ENCODE data around the gene MAD1L1. TPM values are rescaled to one million over a fixed set of nuclear protein-coding genes. Genes with fewer than 3 reads are reported as not detected.
A peak's percentile ranks its signal among the peaks of the same experiment; 100 is the strongest.

MAD1L1 gene
- total and polyA plus RNA-seq, 2 of the 8 experiments (the other 6 are each of a cell fraction or from before 2014, with no cell fraction given) = 40.4 to 44.6 TPM

DNA sequence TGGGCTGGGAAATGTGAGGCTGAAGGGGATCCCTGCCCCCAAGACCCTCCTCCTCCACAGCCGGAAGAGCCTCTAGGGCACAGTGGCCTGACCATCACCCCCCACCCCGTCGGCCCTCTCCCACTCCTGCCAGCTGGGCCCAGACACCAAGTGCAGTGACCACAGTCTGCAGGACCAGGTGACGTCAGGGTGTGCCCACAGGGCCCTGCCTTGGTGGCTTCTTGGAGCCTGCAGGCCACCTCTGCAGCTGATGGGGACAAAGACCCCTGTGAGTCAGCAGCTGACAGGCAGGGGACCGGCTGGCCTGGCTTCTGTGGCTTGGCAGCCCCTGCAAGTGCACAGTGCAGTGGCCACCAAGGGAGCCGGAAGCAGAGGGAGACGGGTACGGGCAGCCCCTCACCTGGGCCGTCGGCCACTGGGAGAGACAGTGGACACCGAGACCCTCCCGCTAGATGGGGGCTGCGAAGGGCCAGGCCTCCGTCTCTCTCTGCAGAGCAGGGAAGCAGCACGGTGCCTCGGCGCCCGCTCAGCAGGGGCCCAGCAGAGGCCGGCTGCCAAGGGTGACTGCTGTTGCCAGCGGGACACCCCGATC is 288.0 kb downstream of the MAD1L1 start:
- ChIA-PET CTCF (ENCODE audit: partially characterized antibody) (no interaction called here), POLR2A (ENCODE audit: partially characterized antibody) (no interaction called here)
- Histone ChIP-seq H3K4me2 (ENCODE audit: insufficient read depth in 1 of 2, low read depth in 2 of 2, low read length in 2 of 2) (no peak overlapping the region), H3K23ac (ENCODE audit: insufficient read length) (no peak overlapping the region), H4K5ac (ENCODE audit: insufficient read length, low read depth, low read length) (no peak overlapping the region), H2BK12ac (ENCODE audit: low read depth, low read length) (no peak overlapping the region), H2BK15ac (ENCODE audit: low read length) (no peak overlapping the region), H4K20me1 (replicated peaks in 1 of 2; ENCODE audit: control insufficient read depth in 1 of 2, insufficient read depth in 2 of 2, low read length in 2 of 2) (no peaks in the 10 kb centered on the region), H3K23me2 (ENCODE audit: low read depth, low read length) (no peaks in the 10 kb centered on the region), H3K27me3 (replicated peaks in 1 of 4; ENCODE audit: control insufficient read depth in 3 of 4, extremely low read depth in 1 of 4, insufficient read depth in 3 of 4, low read length in 3 of 4) (no peaks in the 10 kb centered on the region), H2BK5ac (ENCODE audit: low read depth, low read length) (peak overlapping the region; percentile 52; the same call in 1 of the 2 replicates), H4K8ac (ENCODE audit: extremely low read depth, insufficient read depth, low read length) (peak overlapping the region; percentile 71; the same call in 1 of the 2 replicates), H3K14ac (ENCODE audit: insufficient read length) (no peak overlapping the region), H2AFZ (ENCODE audit: low read length) (no peak overlapping the region), H4K91ac (replicated peaks; ENCODE audit: insufficient read length, low read length) (no peak overlapping the region), H3K79me1 (ENCODE audit: low read depth, low read length) (no peaks in the 10 kb centered on the region), H2AK5ac (ENCODE audit: low read depth, low read length) (no peak overlapping the region), H3K9ac (replicated peaks in 1 of 4; ENCODE audit: extremely low read depth in 1 of 4, low read depth in 3 of 4, low read length in 3 of 4) (no peak overlapping the region; a peak in 1 of 7 replicates), H3K4me1 (replicated peaks in 1 of 4; ENCODE audit: control insufficient read depth in 3 of 4, insufficient read depth in 4 of 4, low read length in 3 of 4) (peaks cover 0 to 16% (median 8%) of the 10 kb centered on the region in 4 experiments; a peak in 6 of 7 replicates), H3K4me3 (ENCODE audit: extremely low read depth in 1 of 4, insufficient read depth in 2 of 4, low read depth in 3 of 4, low read length in 4 of 4) (no peak overlapping the region), H3K18ac (ENCODE audit: extremely low read depth, low read length) (no peak overlapping the region), H3K56ac (replicated peaks; ENCODE audit: insufficient read length, low read depth, low read length) (no peak overlapping the region), H3K4ac (replicated peaks; ENCODE audit: insufficient read length, low read depth, low read length) (no peak overlapping the region), H3K79me2 (ENCODE audit: control insufficient read depth in 1 of 2, insufficient read depth in 2 of 2, low read length in 2 of 2) (0 out of 4 replicates have a peak, but pooled peaks cover 0 to 2% of the 10 kb centered on the region in 2 experiments), H2BK20ac (ENCODE audit: low read length) (no peak overlapping the region), H3K27ac (ENCODE audit: low read depth, low read length) (no peak overlapping the region), H3K36me3 (ENCODE audit: control insufficient read depth in 2 of 4, insufficient read depth in 4 of 4, low read length in 3 of 4) (no peaks in the 10 kb centered on the region), H2BK120ac (replicated peaks; ENCODE audit: low read depth, low read length) (no peak overlapping the region), H3K9me3 (ENCODE audit: insufficient read depth in 2 of 2, low read depth in 1 of 2, low read length in 1 of 2) (peaks cover 0 to 4% of the 10 kb centered on the region in 2 experiments; a peak in 1 of 4 replicates)
- WGBS, 2 experiments (ENCODE audit: extremely low coverage in 1 of 2, insufficient coverage in 1 of 2, insufficient read length in 1 of 2, insufficient replicate concordance in 2 of 2, low coverage in 1 of 2, low lambda C conversion rate in 2 of 2, missing lambda C conversion rate in 1 of 2) = 94% methylated on average over 21 of the region's 21 CpGs; no CpG with 5 or more reads in 1 of the 2 experiments
- TF ChIP-seq SUZ12 (IDR thresholded peaks at IDR 0.05; ENCODE audit: low read length) = no peak
- no peak for TF ChIP-seq EP300 (IDR thresholded peaks at IDR 0.05; ENCODE audit: borderline replicate concordance in 1 of 2, low read depth in 2 of 2, low read length in 2 of 2)
- no peak for TF ChIP-seq TCF12 (IDR thresholded peaks at IDR 0.05; ENCODE audit: low read depth, low read length)
- no peak for TF ChIP-seq JUND (IDR thresholded peaks at IDR 0.05; ENCODE audit: low read length)
- TF ChIP-seq RFX5 (IDR thresholded peaks at IDR 0.05; ENCODE audit: borderline replicate concordance, low read depth, low read length) = no peak
- TF ChIP-seq YY1 (IDR thresholded peaks at IDR 0.05; ENCODE audit: low read depth, low read length) = no peak
- no peak for TF ChIP-seq EZH2 (IDR thresholded peaks at IDR 0.05; ENCODE audit: low read depth, low read length, severe bottlenecking)
- no peak for TF ChIP-seq NANOG (IDR thresholded peaks at IDR 0.05; ENCODE audit: insufficient read depth, low read depth, low read length, poor library complexity, severe bottlenecking)
- TF ChIP-seq EGR1 (IDR thresholded peaks at IDR 0.05; ENCODE audit: borderline replicate concordance, low read depth, low read length) = no peak
- no peak for TF ChIP-seq POLR2AphosphoS5 (IDR thresholded peaks at IDR 0.05; ENCODE audit: low read depth, low read length)
- no peak for TF ChIP-seq BCL11A (IDR thresholded peaks at IDR 0.05; ENCODE audit: low read depth in 2 of 2, low read length in 2 of 2)
- no peak for TF ChIP-seq RAD21 (IDR thresholded peaks at IDR 0.05 in 1 of 2, conservative IDR thresholded peaks at IDR 0.05 in 1 of 2; ENCODE audit: low read depth in 2 of 2, low read length in 2 of 2)
- DNase-seq (ENCODE audit: low read depth in 1 of 2, low spot score in 2 of 2) (no peak), FAIRE-seq (no peak)
